HG02884 (cell line): ENCODE data around the gene ATP8B4.
A peak's percentile ranks its signal among the peaks of the same experiment; 100 is the strongest.
"Not testable (repeated sequence)": the region's sequence is repeated elsewhere in the genome, so short reads cannot be mapped to it uniquely, and the experiment has no call there.

Source experiments
- ATAC-seq: cut with Tn5 transposase; IDR thresholded peaks from one replicate; pipeline ENCODE4 v1.9.1; 2021; ENCODE audit warnings: mild to moderate bottlenecking, moderate library complexity; ENCODE audit not compliant: unreplicated experiment

ATP8B4 gene

DNA sequence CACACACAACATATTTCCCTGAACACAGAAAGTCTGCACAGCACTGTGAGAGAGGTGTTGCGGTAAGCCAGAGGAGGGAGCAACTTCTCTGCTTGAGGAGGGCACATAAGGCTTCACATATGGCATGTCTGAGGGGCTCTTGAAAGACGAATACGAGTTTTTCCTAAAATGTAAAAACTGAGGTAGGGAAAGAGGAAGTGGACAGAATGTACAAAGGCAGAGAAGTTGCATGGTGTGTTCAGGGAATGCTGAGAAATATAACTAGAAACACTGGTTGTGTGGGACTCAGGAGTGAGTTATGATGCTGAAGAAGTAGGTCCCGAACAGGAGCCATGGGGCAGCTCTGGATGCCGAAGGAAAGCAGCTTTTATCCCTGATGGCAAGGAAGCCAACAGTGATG lies 22.8 kb upstream of the ATP8B4 start:
- no peak for ATAC-seq

DNA sequence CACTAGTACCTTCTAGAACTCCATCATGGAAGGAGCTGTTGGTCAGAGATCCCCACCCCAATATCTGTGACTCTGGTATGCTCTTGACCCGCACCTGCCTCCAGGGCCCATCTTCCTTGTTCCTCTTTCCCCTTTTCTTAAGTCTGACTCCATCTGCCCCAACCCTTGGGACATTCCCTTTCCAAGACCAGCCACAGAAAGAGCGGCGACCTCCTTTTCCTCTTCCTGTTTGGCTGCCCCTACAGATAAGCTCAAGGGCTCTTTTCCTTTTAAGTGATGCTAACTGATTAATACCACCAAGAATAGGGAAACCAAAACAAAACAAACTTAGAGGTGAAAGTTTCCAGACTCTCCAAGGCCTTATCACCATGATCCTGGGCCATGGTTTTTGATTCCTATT lies 21.9 kb upstream of the ATP8B4 start:
- ATAC-seq: no peak

DNA sequence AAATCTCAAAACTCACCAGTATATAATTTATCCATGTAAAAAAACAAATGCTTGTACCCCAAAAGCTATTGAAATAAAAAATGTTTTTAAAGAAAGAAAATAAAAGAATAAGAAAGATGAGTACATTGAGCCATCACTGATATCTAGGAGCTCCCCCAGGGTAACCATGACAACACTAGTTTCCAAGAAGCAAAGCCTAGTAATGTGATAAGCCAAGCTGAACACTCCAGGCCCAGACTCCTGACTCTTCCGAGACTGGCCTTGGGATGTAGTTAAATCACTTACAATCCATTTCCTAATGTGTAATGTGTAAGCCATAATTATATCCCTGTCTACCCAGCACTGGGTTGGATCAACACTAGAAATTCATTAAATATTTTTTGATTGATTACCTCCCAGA lies 21.1 kb upstream of the ATP8B4 start:
- no peak for ATAC-seq

DNA sequence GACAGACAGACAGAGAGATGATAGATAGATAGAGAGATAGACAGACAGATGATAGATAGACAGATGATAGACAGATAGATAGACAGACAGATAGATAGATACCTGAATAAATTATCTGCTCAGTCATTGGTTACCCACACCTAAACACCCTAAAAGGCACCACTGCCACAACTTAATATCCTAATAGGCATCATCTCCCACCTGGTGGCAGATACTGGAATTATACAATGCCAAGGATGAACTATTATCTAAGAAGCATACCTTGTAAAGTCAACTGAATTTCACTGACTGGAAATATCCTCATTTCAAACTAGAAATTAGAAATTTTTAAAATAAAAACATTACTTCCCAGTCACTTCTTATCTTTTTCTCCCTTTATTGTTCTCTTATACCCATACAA lies 19.4 kb upstream of the ATP8B4 start:
- no peak for ATAC-seq

- ATAC-seq: no peak
These were observed 18.9 kb upstream of the ATP8B4 start for GRCh38 chr15:50137893-50138292.

DNA sequence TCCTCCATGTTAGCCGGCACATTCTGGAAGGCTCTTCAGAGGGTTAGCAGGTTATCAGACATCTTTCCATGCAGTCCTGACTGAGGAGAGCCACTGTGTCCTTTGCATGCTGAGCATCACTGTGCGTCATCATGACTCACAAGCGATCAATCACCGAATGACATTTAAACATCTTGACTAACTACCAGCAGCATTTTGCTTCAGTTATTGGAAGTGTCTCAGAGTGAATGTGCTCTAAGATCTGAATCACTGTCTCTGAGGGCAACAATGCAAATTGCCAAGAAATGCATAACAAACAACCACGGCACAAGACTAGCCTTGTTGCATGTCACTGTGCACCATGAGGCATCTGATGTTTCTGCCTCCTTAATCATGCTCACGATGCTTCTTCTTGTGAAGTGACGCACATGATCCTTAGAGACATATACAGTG lies 18.3 kb upstream of the ATP8B4 start:
- no peak for ATAC-seq

- ATAC-seq: peak; percentile 70
These were observed 16.1 kb upstream of the ATP8B4 start for GRCh38 chr15:50135031-50135551.

DNA sequence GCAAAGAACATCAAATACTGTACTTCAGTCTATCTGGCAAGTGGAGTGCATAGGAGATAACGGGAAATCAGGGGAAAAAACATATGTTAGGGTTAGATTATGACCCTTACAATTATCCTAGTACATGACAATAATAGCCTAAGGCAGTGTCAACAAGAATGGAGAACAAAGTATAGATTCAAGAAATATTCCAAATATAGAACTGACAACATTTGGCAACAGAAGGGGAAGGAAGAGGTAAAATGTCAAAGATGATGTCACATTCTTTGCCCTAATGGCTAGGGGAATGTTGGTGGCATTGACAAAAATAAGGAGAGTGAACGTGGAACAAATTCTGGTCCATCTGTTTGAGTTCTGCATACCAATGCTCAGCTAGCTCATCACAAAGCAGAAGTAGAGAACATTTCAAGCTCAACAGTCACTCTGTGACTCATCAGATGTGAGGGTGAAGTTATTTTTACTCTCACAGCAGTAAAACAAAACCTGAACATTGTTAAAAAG lies 15.5 kb upstream of the ATP8B4 start:
- peak; percentile 89 for ATAC-seq

DNA sequence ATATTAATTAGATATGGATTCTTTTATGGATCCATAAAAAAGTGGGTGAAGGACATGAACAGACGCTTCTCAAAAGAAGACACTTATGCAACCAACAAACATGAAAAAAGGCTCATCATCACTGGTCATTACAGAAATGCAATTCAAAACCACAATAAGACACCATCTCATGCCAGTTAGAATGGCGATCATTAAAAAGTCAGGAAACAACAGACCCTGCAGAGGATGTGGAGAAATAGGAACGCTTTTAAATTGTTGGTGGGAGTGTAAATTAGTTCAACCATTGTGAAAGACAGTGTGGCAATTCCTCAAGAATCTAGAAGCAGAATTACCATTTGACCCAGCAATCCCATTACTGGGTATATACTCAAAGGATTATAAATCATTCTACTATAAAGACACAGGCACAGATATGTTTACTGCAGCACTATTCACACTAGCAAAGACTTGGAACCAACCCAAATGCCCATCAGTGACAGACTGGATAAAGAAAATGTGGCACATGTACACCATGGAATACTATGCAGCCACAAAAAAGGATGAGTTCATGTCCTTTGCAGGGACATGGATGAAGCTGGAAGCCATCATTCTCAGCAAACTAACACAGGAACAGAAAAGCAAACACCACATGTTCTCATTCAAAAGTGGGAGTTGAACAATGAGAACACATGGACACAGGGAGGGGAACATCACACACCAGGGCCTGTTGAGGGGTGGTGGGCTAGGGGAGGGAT lies 13.4 kb upstream of the ATP8B4 start:
- ATAC-seq: not testable (repeated sequence)

- ATAC-seq: no peak
These were observed 12.6 kb upstream of the ATP8B4 start for GRCh38 chr15:50131617-50132016.

- no peak for ATAC-seq
These were observed 9.2 kb upstream of the ATP8B4 start for GRCh38 chr15:50128266-50128665.

- no peak for ATAC-seq
These were observed 8.3 kb upstream of the ATP8B4 start for GRCh38 chr15:50127255-50127777.

DNA sequence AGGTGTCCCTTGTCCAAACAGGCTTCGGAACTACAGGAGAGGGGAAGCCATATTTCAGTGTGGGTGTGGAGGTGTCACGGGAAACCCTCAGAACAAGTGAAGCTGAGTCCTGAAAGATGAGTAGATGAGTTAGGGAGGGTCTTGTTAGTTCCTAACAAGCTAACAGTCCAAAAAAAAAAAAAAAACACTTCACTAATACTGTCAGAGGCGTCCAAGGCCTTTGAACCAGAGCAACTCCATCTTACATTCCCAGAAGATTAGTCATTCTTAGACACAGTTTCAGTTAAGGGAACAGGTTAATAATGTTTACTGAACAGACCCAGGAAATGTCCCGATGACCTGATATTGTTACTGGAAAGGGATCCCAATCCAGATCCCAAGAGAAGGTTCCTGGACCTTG lies 7.0 kb upstream of the ATP8B4 start:
- no peak for ATAC-seq

DNA sequence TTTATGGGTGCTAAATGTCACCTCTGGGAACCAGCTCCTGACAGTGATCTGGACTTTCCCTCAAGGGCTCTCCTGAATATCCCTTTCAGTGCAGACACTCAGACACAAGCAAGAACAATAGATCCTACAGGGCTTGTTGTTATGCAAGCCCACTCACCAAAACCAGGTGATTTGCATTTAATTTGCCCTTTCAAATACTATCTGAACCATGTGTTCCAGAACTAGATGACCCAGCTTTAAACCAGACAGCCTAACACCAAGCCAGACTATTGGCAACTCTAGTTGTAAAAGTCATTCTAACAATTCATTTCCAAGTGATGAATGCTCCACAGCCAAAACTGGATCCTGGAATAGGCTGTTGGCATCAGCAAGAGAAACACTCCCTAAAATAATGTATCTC lies 5.6 kb upstream of the ATP8B4 start:
- ATAC-seq: no peak

DNA sequence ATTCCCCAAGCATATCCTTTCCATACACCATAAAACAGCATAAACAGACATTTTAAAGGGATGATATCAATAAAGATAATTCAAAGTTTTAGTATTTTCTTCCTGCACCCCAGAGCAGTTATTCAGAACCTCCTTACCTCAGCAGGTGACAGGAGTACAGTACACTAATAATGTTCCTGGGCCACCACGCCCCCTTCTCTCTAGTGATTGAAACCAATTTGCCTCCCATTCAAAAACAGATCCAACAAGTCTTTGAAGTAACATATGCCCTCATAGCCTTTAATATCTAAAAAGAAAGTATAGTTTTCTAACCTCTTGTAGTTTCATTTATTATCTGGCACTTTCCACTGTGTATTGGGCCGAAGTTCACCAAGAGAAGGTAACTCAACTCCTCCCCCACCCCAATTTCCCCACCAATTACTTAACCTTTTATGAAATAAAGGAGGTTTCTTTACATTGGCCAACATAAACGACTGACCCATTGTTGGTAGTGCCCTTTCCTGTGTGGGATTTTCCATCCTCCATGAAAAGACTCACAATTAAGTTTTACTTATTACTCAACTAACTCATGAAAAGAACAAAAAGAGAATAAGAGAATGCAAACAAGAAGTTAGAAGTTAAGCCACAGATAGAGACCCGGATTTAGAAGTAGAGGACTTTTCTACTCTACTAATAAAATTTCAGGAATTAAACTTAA lies 5.0 kb upstream of the ATP8B4 start:
- no peak for ATAC-seq

DNA sequence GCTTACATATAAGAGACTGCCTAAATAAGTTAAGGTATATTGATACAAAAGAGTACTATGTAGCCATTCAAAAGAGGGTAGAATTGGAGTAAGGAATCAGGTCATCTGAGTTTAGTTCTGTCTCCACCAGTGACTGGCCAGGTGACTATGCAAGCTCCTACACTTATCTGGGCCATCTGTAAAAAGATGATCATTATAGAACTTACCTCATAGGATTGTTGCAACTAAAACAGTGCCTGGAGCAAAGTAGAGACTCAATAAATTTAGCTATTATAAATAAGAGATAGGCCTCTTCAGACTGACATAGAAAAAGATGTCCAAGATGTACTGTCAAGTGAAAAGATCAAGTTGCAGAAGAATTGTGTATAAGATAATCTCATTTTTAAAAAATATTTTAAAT lies 1.7 kb upstream of the ATP8B4 start:
- ATAC-seq: no peak

GRCh38 chr15:50117431-50118027 lies 1.5 kb downstream of the ATP8B4 start:
- no peak for ATAC-seq

GRCh38 chr15:50116477-50116876 lies 2.6 kb downstream of the ATP8B4 start:
- no peak for ATAC-seq

GRCh38 chr15:50113992-50114780 lies 4.8 kb downstream of the ATP8B4 start:
- ATAC-seq: no peak

GRCh38 chr15:50113187-50113505 lies 5.9 kb downstream of the ATP8B4 start:
- ATAC-seq: no peak
